Muscle of arm (tissue), 12 donors: ENCODE results near the gene TPCN2. TPM values are rescaled to one million over a fixed set of nuclear protein-coding genes. Genes with fewer than 3 reads are reported as not detected.
A peak's percentile ranks its signal among the peaks of the same experiment; 100 is the strongest.
"Not testable (repeated sequence)": the region's sequence is repeated elsewhere in the genome, so short reads cannot be mapped to it uniquely, and the experiment has no call there.

Experiments used
- DNase-seq: peaks from one replicate; pipeline ENCODE4 v3.0.0-alpha.2; 2013
- polyA plus RNA-seq, 12 donors: library from polyadenylated mRNA; unstranded; fragments of 120-200 nt; gene quantifications; one replicate each; pipeline ENCODE4 v1.2.1, GENCODE V29; 2013; ENCODE audit not compliant: insufficient read length in 12 of 12

TPCN2 gene
- polyA plus RNA-seq, 12 donors: 6.2 to 11.7 (median 8.8) TPM; not detected in 1

- no peak for DNase-seq
These were observed 77.1 kb downstream of the TPCN2 start for GRCh38 chr11:69125861-69126260.

DNA sequence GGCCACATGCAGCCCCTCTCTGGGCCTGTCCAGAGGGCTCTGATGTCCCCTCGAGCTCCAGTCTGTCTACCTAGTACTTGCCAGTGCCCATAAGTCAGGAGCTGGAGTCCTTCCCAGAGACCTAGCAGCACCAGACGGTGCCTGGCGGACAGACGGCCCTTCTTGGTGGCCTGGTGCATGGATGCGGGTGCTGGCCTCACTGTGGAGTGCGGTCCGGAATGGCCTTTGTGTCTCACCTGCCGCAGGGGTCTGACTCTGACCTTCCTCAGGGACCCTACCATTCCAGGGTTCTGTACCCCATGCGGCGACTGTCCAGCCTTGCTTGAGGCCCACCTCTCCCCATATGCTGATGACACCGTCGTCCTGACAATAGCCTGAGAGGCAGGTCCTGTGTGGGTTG lies 77.6 kb downstream of the TPCN2 start:
- no peak for DNase-seq

DNA sequence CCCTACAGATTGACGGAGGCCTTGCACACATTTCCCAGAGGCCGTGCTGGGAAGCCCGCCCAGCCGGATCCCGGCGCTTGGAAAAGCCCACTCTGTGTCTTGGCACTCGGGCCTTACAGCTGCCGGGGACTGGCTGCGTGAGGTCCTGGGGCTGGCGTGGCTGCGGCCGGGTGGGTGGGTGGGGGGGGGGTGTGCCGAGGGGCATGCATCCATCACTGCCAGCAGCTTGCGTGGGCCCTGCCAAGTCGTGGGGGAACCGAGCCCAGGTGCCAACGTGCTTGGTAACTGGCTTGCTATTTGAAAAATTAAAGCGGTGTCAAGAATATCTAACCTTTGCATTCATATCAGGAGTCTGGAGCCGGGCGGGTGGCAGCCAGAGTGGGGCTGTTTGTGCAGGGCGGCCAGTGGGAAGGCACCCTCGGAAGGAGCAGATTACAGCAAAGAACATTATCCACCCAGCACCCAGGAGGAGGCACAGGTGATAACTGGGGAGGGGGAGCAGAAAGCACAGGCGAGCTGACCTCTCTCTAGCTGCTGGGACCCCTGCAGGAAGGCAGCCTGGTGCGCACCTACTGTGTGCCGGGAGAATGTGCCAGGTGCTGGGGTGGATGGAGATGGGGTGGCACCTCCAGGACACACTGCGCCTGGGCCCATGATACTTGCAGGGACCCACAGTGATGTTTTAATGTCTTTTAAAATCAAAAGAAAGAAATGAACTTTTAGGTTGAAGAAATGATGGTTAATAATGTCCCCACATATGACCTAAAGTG lies 78.5 kb downstream of the TPCN2 start:
- DNase-seq: peak; percentile 60

DNA sequence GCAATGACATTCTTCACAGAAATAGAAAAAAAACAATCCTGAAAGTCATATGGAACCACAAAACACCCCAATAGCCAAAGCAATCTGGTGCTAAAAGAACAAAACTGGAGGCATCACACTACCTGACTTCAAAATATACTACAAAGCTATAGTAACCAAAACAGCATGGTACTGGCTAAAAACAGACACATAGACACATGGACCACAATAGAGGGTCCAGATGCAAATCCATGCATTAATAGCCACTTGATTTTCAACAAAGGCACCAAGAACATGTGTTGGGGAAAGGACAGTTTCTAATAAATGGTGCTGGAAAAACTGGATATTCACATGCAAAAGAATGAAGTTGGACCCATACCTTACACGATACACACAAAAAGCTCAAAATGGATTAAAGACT lies 79.2 kb downstream of the TPCN2 start:
- DNase-seq: no peak

DNA sequence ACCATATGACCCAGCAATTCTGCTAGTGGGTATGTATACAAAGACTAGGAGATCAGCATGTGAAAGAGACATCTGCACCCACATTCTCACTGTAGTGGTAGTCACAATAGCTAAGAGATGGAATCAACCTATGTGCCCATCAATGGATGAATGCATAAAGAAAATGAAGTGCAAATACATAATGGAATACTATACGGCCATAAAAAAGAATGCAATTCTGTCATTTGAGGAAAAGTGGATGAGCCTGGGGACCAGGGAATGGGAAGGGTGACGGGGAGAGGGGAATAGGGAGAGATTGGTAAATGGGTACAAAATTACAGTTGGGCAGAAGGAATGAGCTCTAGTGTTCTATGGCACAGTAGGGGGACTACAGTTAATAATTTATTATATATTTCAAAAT lies 80.3 kb downstream of the TPCN2 start:
- DNase-seq: no peak

GRCh38 chr11:69129647-69130046 lies 80.9 kb downstream of the TPCN2 start:
- no peak for DNase-seq

DNA sequence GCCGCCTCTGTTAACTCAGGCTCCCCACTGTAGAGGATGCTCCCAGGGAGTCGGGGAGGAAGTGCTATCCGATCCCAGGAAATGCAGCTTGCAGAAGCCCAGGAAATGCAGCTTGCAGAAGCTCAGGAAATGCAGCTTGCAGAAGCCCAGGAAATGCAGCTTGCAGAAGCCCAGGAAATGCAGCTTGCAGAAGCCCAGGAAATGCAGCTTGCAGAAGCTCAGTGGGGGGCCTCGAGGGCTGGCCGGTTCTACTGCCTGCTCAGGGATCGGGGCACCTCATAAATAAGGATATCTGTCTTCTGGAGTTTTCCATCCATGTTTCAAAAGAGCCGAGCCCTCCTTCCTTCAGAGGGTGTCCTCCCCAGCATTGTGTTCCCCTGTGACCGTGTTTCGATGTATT lies 81.9 kb downstream of the TPCN2 start:
- no peak for DNase-seq

- DNase-seq: no peak
These were observed 82.4 kb downstream of the TPCN2 start for GRCh38 chr11:69131121-69131566.

DNA sequence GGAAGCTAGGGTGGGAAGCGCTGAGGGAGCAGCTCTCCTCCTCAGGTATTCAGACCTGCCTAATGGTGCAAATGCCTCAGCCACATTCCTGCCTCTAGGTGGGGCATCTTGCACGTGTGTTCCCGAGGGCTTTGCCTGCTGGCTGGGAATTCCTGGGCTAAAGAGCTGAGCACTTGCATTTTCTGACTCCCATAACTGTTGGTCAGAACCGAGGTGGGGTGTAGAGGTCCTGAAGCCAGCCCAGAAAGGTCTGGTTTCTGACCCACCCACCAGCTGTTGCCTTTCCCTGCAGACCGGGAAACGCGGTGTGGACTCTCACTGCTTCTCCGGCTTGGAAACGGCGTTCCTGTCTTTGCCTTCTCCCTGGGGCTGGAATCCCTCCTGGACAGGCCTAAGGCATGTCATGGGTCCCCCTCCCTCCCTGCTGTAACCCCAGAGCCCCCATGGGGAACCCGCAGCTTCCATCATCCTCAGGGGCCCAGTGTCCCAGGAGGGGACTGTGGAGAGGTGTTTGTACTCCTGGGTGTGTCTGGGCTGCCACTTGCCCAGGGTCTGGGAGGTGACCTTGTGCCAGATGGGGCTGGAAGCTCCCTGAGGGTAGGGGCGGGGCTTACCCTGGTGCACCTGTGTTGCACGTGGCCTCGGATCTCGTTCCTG lies 83.0 kb downstream of the TPCN2 start:
- peak; percentile 64 for DNase-seq

- no peak for DNase-seq
These were observed 83.6 kb downstream of the TPCN2 start for GRCh38 chr11:69132301-69132670.

DNA sequence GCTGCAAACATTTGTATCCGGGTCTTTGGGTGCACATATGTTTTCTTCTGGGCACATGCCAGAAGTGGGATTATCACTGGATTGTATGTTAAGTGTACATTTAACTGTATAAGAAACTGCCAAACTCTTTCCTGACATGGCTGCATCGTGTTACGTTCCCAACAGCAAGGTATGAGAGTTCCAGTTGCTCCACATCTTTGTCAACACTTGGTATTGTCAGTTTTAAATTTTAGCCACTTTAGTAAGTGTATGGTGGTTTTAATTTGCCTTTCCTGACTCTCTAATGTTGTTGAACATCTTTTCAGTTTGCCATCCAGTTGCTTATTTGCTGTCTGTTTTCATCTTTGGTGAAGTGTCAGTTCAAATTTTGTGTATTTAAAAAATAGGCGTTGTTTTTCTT lies 84.5 kb downstream of the TPCN2 start:
- DNase-seq: no peak

DNA sequence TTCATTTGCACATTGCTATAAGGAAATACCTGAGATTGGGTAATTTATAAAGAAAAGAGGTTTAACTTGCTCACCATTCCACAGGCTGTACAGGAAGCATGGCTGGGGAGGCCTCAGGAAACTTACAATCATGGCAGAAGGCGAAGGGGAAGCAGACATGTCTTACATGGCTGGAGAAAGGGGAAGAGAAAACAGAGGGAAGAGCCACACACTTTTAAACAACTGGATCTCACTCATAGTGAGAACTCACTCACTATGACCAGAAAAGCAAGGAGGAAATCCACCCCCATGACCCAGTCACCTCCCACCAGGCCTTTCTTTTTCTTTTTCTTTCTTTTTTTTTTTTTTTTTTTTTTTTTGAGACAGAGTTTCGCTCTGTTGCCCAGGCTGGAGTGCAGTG lies 85.5 kb downstream of the TPCN2 start:
- not testable (repeated sequence) for DNase-seq

- DNase-seq: no peak
These were observed 86.2 kb downstream of the TPCN2 start for GRCh38 chr11:69134957-69135356.

DNA sequence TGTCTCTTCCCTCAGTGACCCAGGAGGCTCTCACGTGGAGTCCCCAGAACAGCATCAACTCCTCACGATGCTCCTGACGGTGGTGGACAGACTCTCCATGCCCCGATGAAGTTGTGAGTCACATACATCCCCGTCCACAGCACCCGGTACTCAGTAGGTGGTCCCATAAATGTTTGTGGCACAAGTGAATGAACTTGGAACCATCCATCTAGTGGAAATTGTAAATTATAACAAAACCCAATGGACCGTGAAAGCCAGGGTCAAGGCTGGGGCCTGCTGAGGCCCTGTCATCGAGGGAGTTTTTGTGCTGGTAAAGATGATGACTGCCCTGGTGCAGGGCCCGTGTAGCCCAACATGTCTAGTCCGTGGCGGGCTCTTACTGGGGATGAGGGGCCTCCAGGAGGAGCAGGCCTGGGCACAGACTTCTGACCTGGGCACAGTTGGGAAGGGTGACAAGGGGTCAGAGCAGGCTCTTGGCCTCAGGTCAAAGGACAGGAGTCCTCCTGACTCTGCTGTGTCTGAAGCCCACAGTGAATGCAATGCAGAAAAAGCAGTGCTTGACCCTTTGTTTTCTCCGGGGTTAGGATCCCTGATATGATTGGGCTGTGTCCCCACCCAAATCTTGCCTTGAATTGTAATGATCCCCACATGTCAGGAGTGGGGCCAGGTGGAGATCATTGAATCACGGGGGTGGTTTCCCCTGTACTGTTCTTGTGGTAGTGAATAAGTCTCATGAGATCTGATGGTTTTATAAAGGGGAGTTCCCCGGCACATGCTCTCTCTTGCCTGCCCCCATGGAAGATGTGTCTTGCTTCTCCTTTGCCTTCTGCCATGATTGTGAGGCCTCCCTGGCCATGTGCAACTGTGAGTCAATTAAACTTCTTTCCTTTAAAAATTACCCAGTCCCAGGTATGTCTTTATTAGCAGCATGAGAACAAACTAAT lies 87.0 kb downstream of the TPCN2 start:
- DNase-seq: no peak

GRCh38 chr11:69136471-69136870 lies 87.7 kb downstream of the TPCN2 start:
- DNase-seq: no peak

GRCh38 chr11:69137151-69137844 lies 88.6 kb downstream of the TPCN2 start:
- no peak for DNase-seq

GRCh38 chr11:69138265-69138664 lies 89.5 kb downstream of the TPCN2 start:
- DNase-seq: no peak

GRCh38 chr11:69140161-69140560 lies 91.4 kb downstream of the TPCN2 start:
- DNase-seq: not testable (repeated sequence)

GRCh38 chr11:69140635-69141034 lies 91.9 kb downstream of the TPCN2 start:
- DNase-seq: no peak

GRCh38 chr11:69141742-69142141 lies 93.0 kb downstream of the TPCN2 start:
- no peak for DNase-seq

DNA sequence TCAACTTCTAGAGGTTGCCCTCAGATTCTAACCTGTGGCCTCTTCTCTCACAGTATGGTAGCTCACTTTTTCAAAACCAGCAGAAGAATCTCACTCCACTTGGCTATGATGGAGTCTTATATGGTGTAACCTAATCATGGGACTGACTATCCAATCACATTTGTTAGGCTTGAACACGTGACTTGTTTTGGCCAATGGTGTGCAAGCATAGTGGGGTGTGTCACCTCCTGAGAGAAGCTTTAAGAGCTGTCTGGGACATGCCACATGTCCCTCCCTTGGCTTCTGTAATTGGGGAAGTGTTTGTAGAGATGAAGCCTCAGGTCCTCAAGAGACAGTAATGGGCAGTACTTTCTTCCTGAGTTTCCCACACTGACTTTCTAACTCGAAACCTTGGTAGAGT lies 94.2 kb downstream of the TPCN2 start:
- DNase-seq: no peak
